CD4-positive, alpha-beta T cell (primary cell): ENCODE results near the gene F8. TPM values are rescaled to one million over a fixed set of nuclear protein-coding genes. Genes with fewer than 3 reads are reported as not detected.

Source experiments
- ATAC-seq: fragments of 200-7000 bp; cut with Tn5 transposase; one replicate; pipeline ENCODE4 v1.10.0; 2022; ENCODE audit warnings: mild to moderate bottlenecking; ENCODE audit not compliant: poor library complexity
- CTCF ChIA-PET: fragments of 350-600 bp; sonication (Branson Sonifier 250); formaldehyde crosslinking; loops from one replicate; lab custom pipeline; 2021; ENCODE audit warnings: antibody characterized with exemption, inconsistent platforms; lab: Charles Lee
- POLR2A ChIA-PET: fragments of 350-600 bp; sonication (Branson Sonifier 250); formaldehyde crosslinking; loops from one replicate; lab custom pipeline; 2021; ENCODE audit warnings: antibody characterized with exemption, inconsistent platforms; lab: Charles Lee
- DNase-seq, 14 experiments: peaks; one replicate each; pipeline ENCODE4 v3.0.0-alpha.2; 2013 to 2020; ENCODE audit warnings: mixed read lengths in 2 of 14
- H3K27ac ChIP-seq, 2 donors: one replicate each; pipeline versions ENCODE4 v1.5.1 to v1.7.0; 2013; ENCODE audit warnings: low read length in 2 of 2, low read depth in 1 of 2, mild to moderate bottlenecking in 1 of 2
- H3K27me3 ChIP-seq, 2 experiments: 1 replicate in 1 of 2; 2 replicates in 1 of 2; pipeline versions ENCODE4 v1.6.1 to v1.7.0; 2013; ENCODE audit warnings: low read length in 2 of 2, control low read depth in 1 of 2, mild to moderate bottlenecking in 1 of 2, moderate library complexity in 1 of 2; ENCODE audit not compliant: insufficient read depth in 2 of 2, control insufficient read depth in 1 of 2
- H3K36me3 ChIP-seq: one replicate; pipeline ENCODE4 v1.6.1; 2013; ENCODE audit warnings: low read length, control low read depth; ENCODE audit not compliant: insufficient read depth
- H3K4me1 ChIP-seq: one replicate; pipeline ENCODE4 v1.6.1; 2013; ENCODE audit warnings: low read length, control low read depth; ENCODE audit not compliant: insufficient read depth
- H3K4me3 ChIP-seq: one replicate; pipeline ENCODE4 v1.5.1; 2013; ENCODE audit warnings: mild to moderate bottlenecking, low read length, moderate library complexity
- H3K9me3 ChIP-seq, 2 experiments: 1 replicate in 1 of 2; 2 replicates in 1 of 2; pipeline versions ENCODE4 v1.6.1 to v1.7.0; 2013; ENCODE audit warnings: low read length in 2 of 2, mild to moderate bottlenecking in 2 of 2, control low read depth in 1 of 2, moderate library complexity in 1 of 2; ENCODE audit not compliant: control insufficient read depth in 1 of 2, insufficient read depth in 1 of 2
- H3K27ac Mint-ChIP-seq: one replicate; pipeline ENCODE4 v1.8.0; 2020; ENCODE audit warnings: mixed read lengths
- H3K27me3 Mint-ChIP-seq: one replicate; pipeline ENCODE4 v1.8.0; 2021; ENCODE audit warnings: mixed read lengths
- H3K36me3 Mint-ChIP-seq: one replicate; pipeline ENCODE4 v1.8.0; 2021; ENCODE audit warnings: low read depth, mixed read lengths
- H3K4me1 Mint-ChIP-seq: one replicate; pipeline ENCODE4 v1.8.0; 2021; ENCODE audit warnings: low read depth, mixed read lengths
- H3K4me3 Mint-ChIP-seq: one replicate; pipeline ENCODE4 v1.8.0; 2020; ENCODE audit warnings: mild to moderate bottlenecking, mixed read lengths
- H3K9me3 Mint-ChIP-seq: one replicate; pipeline ENCODE4 v1.8.0; 2020; ENCODE audit warnings: mixed read lengths
- intact Hi-C, 2 experiments: fragments of 100-400 bp; cut with DNase I in 1 of 2; cut with micrococcal nuclease in 1 of 2; formaldehyde crosslinking; loops; one replicate each; pipeline versions ENCODE4 v1.15.1 to v1.9.0; 2023 to 2025; cut with DNase I, micrococcal nuclease
- total RNA-seq, 174 experiments: library from RNA in 2 of 174; stranded (reverse) in 2 of 174; gene quantifications; one replicate each; pipeline ENCODE4 v1.2.3 and lab custom pipeline; 2021 to 2026
- TF ChIP-seq, protein P1 (sequence below): fragments of 200-600 bp; IDR thresholded peaks from one replicate; pipeline ENCODE4 v1.8.0; 2022; ENCODE audit warnings: antibody characterized with exemption, mild to moderate bottlenecking

The F8 gene
- total RNA-seq, 2 experiments from 2014 or later, result 0.66 to 0.67 TPM

DNA sequence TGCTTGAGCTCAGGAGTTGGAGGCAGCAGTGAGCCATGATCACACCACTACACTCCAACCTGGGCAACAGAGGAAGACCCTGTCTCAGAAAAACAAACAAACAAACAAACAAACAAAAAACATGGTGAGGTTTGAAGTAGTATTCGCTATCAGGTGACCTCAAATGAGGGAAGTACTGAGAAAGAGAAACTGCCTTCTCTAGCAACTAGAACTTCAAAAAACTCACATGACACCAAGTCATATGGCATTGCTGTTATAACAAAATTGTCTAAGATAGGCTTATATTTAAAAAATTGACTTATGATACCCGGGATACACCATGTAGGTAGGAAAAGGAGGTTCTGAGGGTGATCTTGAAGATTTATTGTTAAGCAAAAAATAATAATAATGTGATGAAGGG, 227.5 kb downstream of the F8 start:
- H3K4me1 Mint-ChIP-seq, result peaks cover 18% of the 10 kb centered on the region
- ChIA-PET POLR2A (no interaction called here), CTCF (no interaction called here)
- Histone ChIP-seq H3K36me3 (no peaks in the 10 kb centered on the region), H3K27ac (no peak overlapping the region), H3K4me1 (peaks cover 7% of the 10 kb centered on the region), H3K4me3 (no peak overlapping the region), H3K27me3 (no peaks in the 10 kb centered on the region), H3K9me3 (no peaks in the 10 kb centered on the region)
- TF ChIP-seq, protein P1, sequence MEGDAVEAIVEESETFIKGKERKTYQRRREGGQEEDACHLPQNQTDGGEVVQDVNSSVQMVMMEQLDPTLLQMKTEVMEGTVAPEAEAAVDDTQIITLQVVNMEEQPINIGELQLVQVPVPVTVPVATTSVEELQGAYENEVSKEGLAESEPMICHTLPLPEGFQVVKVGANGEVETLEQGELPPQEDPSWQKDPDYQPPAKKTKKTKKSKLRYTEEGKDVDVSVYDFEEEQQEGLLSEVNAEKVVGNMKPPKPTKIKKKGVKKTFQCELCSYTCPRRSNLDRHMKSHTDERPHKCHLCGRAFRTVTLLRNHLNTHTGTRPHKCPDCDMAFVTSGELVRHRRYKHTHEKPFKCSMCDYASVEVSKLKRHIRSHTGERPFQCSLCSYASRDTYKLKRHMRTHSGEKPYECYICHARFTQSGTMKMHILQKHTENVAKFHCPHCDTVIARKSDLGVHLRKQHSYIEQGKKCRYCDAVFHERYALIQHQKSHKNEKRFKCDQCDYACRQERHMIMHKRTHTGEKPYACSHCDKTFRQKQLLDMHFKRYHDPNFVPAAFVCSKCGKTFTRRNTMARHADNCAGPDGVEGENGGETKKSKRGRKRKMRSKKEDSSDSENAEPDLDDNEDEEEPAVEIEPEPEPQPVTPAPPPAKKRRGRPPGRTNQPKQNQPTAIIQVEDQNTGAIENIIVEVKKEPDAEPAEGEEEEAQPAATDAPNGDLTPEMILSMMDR, result no peak
- no peak for ATAC-seq
- no peaks in the 10 kb centered on the region for H3K9me3 Mint-ChIP-seq
- no peak for DNase-seq
- peaks cover 11% of the 10 kb centered on the region for H3K36me3 Mint-ChIP-seq
- intact Hi-C loops, result no loop called here
- H3K4me3 Mint-ChIP-seq, result no peak overlapping the region
- no peaks in the 10 kb centered on the region for H3K27me3 Mint-ChIP-seq
- H3K27ac Mint-ChIP-seq, result no peak overlapping the region

DNA sequence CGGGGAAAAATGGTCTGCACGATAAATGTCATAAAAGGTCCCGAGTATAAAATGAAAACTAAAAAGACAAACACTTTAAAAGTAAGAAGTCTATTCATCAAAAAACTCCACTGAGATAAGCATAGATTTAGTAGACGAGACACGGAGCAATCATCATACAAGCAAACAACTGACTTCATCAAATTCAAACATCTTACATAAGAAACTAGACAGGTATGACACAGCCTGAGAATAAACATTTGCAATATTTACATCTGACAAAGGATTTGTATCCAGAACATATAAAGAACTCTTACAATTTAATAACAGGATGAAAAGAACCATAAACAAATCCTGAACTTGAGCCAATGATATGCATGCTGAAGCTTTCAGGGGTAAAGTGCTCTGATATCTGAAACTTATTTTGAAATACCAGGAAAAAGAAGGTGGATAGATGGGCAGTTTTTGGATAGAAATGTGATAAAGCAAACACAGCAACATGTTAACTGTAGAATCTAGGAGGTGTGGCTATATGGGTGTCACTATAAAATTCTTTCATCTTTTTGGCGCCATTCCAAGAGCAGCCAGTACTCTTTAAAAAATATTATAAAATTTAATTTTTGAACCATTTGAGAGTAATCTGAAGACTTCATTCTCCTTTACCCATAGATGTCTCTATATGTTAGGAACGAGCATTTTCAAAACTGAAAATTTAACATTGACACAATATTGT, 229.3 kb downstream of the F8 start:
- Histone ChIP-seq H3K9me3 (no peaks in the 10 kb centered on the region), H3K4me1 (no peaks in the 10 kb centered on the region), H3K36me3 (no peaks in the 10 kb centered on the region), H3K27ac (no peak overlapping the region), H3K4me3 (no peak overlapping the region), H3K27me3 (no peaks in the 10 kb centered on the region)
- Mint-ChIP-seq H3K27me3 (no peaks in the 10 kb centered on the region), H3K27ac (no peak overlapping the region), H3K4me1 (peaks cover 1% of the 10 kb centered on the region), H3K9me3 (no peaks in the 10 kb centered on the region), H3K36me3 (peaks cover 19% of the 10 kb centered on the region), H3K4me3 (no peak overlapping the region)
- ChIA-PET POLR2A (no interaction called here), CTCF (no interaction called here)
- intact Hi-C loops, result no loop called here
- no peak for DNase-seq
- no peak for ATAC-seq
- TF ChIP-seq, protein P1, result no peak

DNA sequence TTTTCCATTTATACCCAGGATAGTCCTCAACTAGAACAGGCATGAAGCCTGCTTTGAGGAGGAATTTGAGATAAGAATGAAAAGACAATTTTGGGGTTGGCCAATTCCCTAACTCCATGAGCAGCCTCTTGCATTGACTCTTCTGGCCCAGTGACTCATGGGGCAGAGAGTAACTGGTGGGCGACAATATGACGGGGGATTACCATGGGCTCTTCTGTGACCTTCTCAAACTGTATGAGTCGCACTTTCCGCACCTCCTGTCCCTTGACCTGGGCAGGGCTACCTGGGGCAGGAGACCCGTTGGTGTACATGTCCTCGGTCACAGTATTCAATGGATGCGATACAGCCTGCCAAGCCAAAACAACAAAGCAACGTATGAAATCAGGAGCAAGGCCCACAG, 230.6 kb downstream of the F8 start:
- Histone ChIP-seq H3K4me3 (no peak overlapping the region), H3K4me1 (no peaks in the 10 kb centered on the region), H3K9me3 (no peaks in the 10 kb centered on the region), H3K27me3 (no peaks in the 10 kb centered on the region), H3K27ac (no peak overlapping the region), H3K36me3 (no peaks in the 10 kb centered on the region)
- Mint-ChIP-seq H3K4me1 (no peaks in the 10 kb centered on the region), H3K36me3 (peaks cover 19% of the 10 kb centered on the region), H3K4me3 (no peak overlapping the region), H3K9me3 (no peaks in the 10 kb centered on the region), H3K27ac (no peak overlapping the region), H3K27me3 (no peaks in the 10 kb centered on the region)
- ChIA-PET POLR2A (no interaction called here), CTCF (no interaction called here)
- DNase-seq, result no peak
- no peak for ATAC-seq
- TF ChIP-seq, protein P1, result no peak
- intact Hi-C loops, result no loop called here
